AG09319 (cell line): ENCODE measurements around the gene LARP1.

Source experiments
- DNase-seq: peaks from one replicate; pipeline ENCODE4 v3.0.0-alpha.2; 2010; ENCODE audit warnings: low read depth; ENCODE audit errors: extremely low read depth
- CTCF ChIP-seq: IDR thresholded peaks from 2 replicates; pipeline ENCODE4 v1.5.1; 2011; ENCODE audit warnings: low read depth, mild to moderate bottlenecking, inconsistent platforms, low read length, moderate library complexity

LARP1 gene

GRCh38 chr5:154712518-154713437 is 42.4 kb upstream of the LARP1 start:
- TF ChIP-seq CTCF = no peak
- no peak for DNase-seq

GRCh38 chr5:154713615-154714125 is 41.5 kb upstream of the LARP1 start:
- no peak for DNase-seq
- no peak for TF ChIP-seq CTCF

- TF ChIP-seq CTCF = no peak
- no peak for DNase-seq
Measured at GRCh38 chr5:154714266-154714986, 40.8 kb upstream of the LARP1 start.

- DNase-seq = no peak
- TF ChIP-seq CTCF = no peak
Measured at GRCh38 chr5:154721481-154722058, 33.6 kb upstream of the LARP1 start.

- no peak for TF ChIP-seq CTCF
- no peak for DNase-seq
Measured at GRCh38 chr5:154722097-154722496, 33.1 kb upstream of the LARP1 start.

- no peak for TF ChIP-seq CTCF
- no peak for DNase-seq
Measured at GRCh38 chr5:154722936-154723335, 32.2 kb upstream of the LARP1 start.
